ACC112 (cell line): ENCODE data around the gene TMEM117.

Source experiments
- H2AFZ ChIP-seq: fragments of 200-600 bp; sonication (generic); one replicate; pipeline ENCODE4 v1.6.0; 2017; ENCODE audit warnings: antibody characterized with exemption, low read length; ENCODE audit not compliant: unreplicated experiment
- H3K27ac ChIP-seq: fragments of 200-600 bp; sonication (generic); 2 replicates; pipeline ENCODE4 v1.5.1; 2014; ENCODE audit warnings: low read depth, mild to moderate bottlenecking, antibody characterized with exemption, low read length, moderate library complexity
- H3K27me3 ChIP-seq: fragments of 200-600 bp; sonication (generic); 2 replicates; pipeline ENCODE4 v1.6.1; 2014; ENCODE audit warnings: mild to moderate bottlenecking, antibody characterized with exemption, low read length, moderate library complexity, mixed read lengths; ENCODE audit not compliant: insufficient read depth
- H3K36me3 ChIP-seq: fragments of 200-600 bp; sonication (generic); 2 replicates; pipeline ENCODE4 v1.6.1; 2016; ENCODE audit warnings: mild to moderate bottlenecking, antibody characterized with exemption, low read length, moderate library complexity, mixed read lengths; ENCODE audit not compliant: insufficient read depth
- H3K4me1 ChIP-seq: fragments of 200-600 bp; sonication (generic); one replicate; pipeline ENCODE4 v1.6.1; 2016; ENCODE audit warnings: low read length, mixed read lengths; ENCODE audit not compliant: insufficient read depth, unreplicated experiment, control insufficient read depth
- H3K4me3 ChIP-seq: fragments of 200-600 bp; sonication (generic); 2 replicates; pipeline ENCODE4 v1.5.1; 2014; ENCODE audit warnings: mild to moderate bottlenecking, low read depth, low read length
- H3K79me2 ChIP-seq: fragments of 200-600 bp; sonication (generic); one replicate; pipeline ENCODE4 v1.6.0; 2016; ENCODE audit warnings: low read length; ENCODE audit not compliant: control insufficient read depth, unreplicated experiment, insufficient read depth

The TMEM117 gene

GRCh38 chr12:44334347-44334746 is 498.5 kb downstream of the TMEM117 start:
- Histone ChIP-seq H3K27me3 (no peaks in the 10 kb centered on the region), H3K4me1 (no peaks in the 10 kb centered on the region), H2AFZ (no peak overlapping the region), H3K4me3 (no peak overlapping the region), H3K79me2 (no peaks in the 10 kb centered on the region), H3K36me3 (no peaks in the 10 kb centered on the region), H3K27ac (no peak overlapping the region)

- Histone ChIP-seq H3K4me3 (no peak overlapping the region), H2AFZ (no peak overlapping the region), H3K27me3 (no peaks in the 10 kb centered on the region), H3K79me2 (no peaks in the 10 kb centered on the region), H3K4me1 (no peaks in the 10 kb centered on the region), H3K27ac (no peak overlapping the region), H3K36me3 (no peaks in the 10 kb centered on the region)
Observed at GRCh38 chr12:44335030-44335429, 499.1 kb downstream of the TMEM117 start.

DNA sequence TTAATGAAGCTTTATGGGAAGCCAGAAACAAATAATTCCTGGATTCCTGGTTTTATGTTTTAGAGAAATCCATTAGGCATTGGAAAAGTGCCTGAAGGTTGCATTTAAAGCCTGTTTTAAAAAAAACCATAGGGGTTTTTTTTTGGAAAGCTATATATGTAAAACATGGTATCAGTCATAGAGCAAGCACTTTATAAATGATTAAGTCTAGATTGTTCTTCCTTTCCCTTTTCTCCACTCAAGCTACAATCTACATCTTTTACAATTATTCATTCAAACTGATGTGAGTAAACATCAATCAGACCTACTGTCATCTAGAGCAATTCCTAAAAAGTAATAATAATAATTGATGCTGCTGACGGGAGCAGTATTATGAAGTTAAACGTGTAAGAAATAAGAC is 500.7 kb downstream of the TMEM117 start:
- Histone ChIP-seq H3K4me3 (no peak overlapping the region), H3K79me2 (no peaks in the 10 kb centered on the region), H3K36me3 (no peaks in the 10 kb centered on the region), H3K4me1 (no peaks in the 10 kb centered on the region), H3K27ac (no peak overlapping the region), H3K27me3 (no peaks in the 10 kb centered on the region), H2AFZ (no peak overlapping the region)

DNA sequence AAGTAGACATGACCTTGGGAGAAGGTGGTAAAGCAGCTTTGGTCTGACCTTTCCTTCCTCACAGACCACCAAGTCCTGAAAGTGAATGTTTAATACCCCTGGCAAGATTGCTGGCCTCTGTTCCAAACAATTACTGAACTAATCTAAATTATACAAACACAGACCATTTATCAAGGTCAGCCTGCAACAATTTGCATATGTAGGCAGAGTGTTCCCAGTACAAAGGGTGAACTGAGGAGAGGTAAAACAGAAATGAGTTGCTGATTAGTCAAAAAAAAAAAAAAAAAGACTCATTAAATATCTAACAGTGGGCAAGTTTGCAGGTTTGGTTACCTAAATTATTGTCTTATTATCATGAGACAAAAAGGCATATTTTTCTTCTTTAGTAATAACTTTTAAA is 506.5 kb downstream of the TMEM117 start:
- Histone ChIP-seq H3K79me2 (no peaks in the 10 kb centered on the region), H2AFZ (no peak overlapping the region), H3K4me3 (no peak overlapping the region), H3K27ac (no peak overlapping the region), H3K36me3 (no peaks in the 10 kb centered on the region), H3K27me3 (no peaks in the 10 kb centered on the region), H3K4me1 (no peaks in the 10 kb centered on the region)

DNA sequence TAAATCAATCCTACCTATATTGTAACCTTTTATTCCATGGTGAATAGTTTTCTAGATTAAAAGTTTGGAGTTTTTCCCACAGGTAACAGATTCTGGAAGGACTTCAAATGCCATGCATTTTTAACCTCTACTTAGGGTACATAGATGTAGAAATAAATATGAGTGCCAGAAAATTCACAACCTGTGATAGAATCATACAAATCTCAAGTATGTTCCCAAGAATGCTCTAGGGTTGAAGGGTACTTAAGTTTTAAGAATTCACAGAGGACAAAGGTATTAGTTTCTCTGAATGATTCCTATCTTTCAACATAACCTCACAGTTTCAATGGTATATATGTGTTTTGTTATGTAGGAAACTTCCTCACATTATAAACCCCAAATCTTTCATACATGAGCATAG is 511.3 kb downstream of the TMEM117 start:
- no peaks in the 10 kb centered on the region for H3K4me1 ChIP-seq
- no peak overlapping the region for H2AFZ ChIP-seq
- H3K36me3 ChIP-seq = no peaks in the 10 kb centered on the region
- H3K27me3 ChIP-seq = no peaks in the 10 kb centered on the region
- H3K27ac ChIP-seq = no peak overlapping the region
- H3K4me3 ChIP-seq = no peak overlapping the region
- H3K79me2 ChIP-seq = no peaks in the 10 kb centered on the region

- Histone ChIP-seq H3K36me3 (no peaks in the 10 kb centered on the region), H2AFZ (no peak overlapping the region), H3K4me3 (no peak overlapping the region), H3K27me3 (no peaks in the 10 kb centered on the region), H3K27ac (no peak overlapping the region), H3K4me1 (no peaks in the 10 kb centered on the region), H3K79me2 (no peaks in the 10 kb centered on the region)
Observed at GRCh38 chr12:44357494-44357893, 521.6 kb downstream of the TMEM117 start.

DNA sequence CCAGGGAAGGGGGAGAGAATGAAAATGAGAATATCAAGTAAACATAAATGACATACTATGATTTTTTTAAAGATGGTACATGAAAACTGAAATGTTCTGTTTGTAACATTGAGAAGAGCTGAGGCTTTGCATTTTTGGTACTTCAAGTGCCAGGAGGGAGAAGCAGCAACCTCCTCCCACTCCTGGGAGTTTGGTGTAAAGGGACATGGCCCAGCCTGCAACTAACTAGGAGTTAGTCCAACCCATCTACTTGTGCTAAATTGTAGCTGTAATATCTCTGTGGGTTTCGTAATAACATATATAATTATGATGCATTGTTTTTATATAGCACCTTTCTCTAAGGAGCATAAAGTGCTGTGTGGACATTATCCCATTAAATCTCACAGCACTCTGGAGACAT is 522.8 kb downstream of the TMEM117 start:
- no peaks in the 10 kb centered on the region for H3K36me3 ChIP-seq
- no peaks in the 10 kb centered on the region for H3K4me1 ChIP-seq
- no peak overlapping the region for H3K27ac ChIP-seq
- no peaks in the 10 kb centered on the region for H3K27me3 ChIP-seq
- H3K79me2 ChIP-seq = no peaks in the 10 kb centered on the region
- H3K4me3 ChIP-seq = no peak overlapping the region
- no peak overlapping the region for H2AFZ ChIP-seq

DNA sequence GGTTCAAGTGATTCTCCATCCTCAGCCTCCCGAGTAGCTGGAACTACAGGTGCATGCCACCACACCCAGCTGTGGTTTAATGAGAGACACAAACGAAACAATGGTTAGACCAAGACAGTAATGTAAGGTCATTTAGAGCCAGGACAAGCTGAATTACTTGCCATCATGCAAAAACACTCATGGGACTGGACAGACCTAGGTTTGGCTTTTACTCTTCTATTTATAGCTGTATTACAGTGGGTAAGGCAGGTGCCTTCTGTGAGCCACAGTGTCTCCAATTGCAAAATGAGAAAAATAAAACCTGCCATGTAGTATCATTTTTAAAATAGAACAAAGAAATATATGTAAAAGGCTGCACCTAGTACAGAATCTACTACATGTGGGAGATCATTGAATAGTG is 527.1 kb downstream of the TMEM117 start:
- Histone ChIP-seq H3K79me2 (no peaks in the 10 kb centered on the region), H3K27me3 (no peaks in the 10 kb centered on the region), H2AFZ (no peak overlapping the region), H3K36me3 (no peaks in the 10 kb centered on the region), H3K4me3 (no peak overlapping the region), H3K4me1 (no peaks in the 10 kb centered on the region), H3K27ac (no peak overlapping the region)

DNA sequence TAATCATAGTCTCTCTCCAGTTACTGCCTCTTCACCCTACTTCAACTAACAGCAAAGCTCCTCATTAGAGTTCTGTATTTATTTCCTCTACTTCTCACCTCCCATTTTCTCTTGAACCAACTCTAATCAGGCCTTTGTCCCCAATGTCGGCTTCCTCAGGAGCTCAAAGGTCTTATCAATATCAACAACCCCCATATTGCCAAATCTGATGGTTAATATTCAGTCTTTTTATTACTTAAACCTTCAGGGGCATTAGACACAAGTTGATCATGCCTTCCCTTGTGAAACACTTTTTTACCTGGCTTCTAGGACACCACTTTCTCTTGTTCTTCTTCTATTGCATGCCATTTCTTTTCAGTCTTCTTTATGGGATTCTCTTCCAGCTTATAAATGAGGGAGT is 531.3 kb downstream of the TMEM117 start:
- Histone ChIP-seq H3K27ac (no peak overlapping the region), H3K4me3 (no peak overlapping the region), H3K27me3 (no peaks in the 10 kb centered on the region), H3K4me1 (no peaks in the 10 kb centered on the region), H2AFZ (no peak overlapping the region), H3K79me2 (no peaks in the 10 kb centered on the region), H3K36me3 (no peaks in the 10 kb centered on the region)

- Histone ChIP-seq H3K4me3 (no peak overlapping the region), H3K27me3 (no peaks in the 10 kb centered on the region), H3K79me2 (no peaks in the 10 kb centered on the region), H3K27ac (no peak overlapping the region), H3K36me3 (no peaks in the 10 kb centered on the region), H3K4me1 (peaks cover 7% of the 10 kb centered on the region), H2AFZ (no peak overlapping the region)
Observed at GRCh38 chr12:44367916-44368315, 532.0 kb downstream of the TMEM117 start.

DNA sequence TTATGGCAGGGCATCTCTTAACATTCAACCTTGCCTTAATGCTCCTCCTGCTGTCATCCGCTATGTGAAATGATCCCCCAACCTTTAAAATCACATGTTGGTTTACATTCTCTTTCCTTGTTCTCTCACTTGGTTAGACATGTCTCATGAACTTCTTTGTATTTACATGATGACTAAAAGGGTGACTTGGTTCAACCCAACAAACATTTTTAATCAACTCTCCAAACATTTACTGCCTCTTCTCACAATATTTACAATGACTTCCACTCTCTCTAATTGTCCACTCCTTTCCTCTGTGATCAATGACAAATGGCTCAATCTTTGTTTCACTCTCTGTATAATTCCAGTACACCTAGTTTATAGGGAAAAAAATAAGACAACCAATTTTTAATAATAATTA is 534.1 kb downstream of the TMEM117 start:
- peaks cover 7% of the 10 kb centered on the region for H3K4me1 ChIP-seq
- no peak overlapping the region for H3K4me3 ChIP-seq
- H3K36me3 ChIP-seq = no peaks in the 10 kb centered on the region
- H2AFZ ChIP-seq = no peak overlapping the region
- no peaks in the 10 kb centered on the region for H3K79me2 ChIP-seq
- no peaks in the 10 kb centered on the region for H3K27me3 ChIP-seq
- no peak overlapping the region for H3K27ac ChIP-seq

DNA sequence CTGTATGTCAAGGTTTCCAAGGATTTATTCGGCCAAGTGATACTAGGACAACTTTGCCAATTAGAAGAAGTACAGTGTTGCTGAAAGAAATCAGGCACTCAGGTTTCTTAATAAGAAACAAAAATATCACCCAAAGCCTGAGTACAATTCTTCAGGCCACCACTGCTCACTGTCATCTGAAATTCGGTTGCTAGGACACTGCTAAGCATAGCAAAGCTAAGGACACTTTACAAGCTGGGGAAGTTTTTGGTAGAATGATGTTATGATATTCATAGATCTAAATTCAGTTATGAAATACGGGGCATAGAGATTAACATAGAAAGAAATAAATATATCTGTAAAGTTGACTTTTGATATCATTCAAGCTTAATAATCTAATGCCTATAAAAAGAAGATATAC is 535.1 kb downstream of the TMEM117 start:
- no peaks in the 10 kb centered on the region for H3K36me3 ChIP-seq
- no peak overlapping the region for H3K27ac ChIP-seq
- no peak overlapping the region for H2AFZ ChIP-seq
- H3K79me2 ChIP-seq = no peaks in the 10 kb centered on the region
- no peak overlapping the region for H3K4me3 ChIP-seq
- no peaks in the 10 kb centered on the region for H3K27me3 ChIP-seq
- peaks cover 7% of the 10 kb centered on the region for H3K4me1 ChIP-seq
